Thymus (tissue), 11 donors: ENCODE measurements around the gene LAMA3. TPM values are rescaled to one million over a fixed set of nuclear protein-coding genes. Genes with fewer than 3 reads are reported as not detected.

Source experiments
- DNase-seq, 9 donors: peaks; one replicate each; pipeline ENCODE4 v3.0.0-alpha.2; 2013; ENCODE audit warnings: low spot score in 9 of 9, low read depth in 6 of 9, missing footprints in 1 of 9
- H3K27ac ChIP-seq, 2 donors: one replicate each; pipeline ENCODE4 v1.5.1; 2013; ENCODE audit warnings: control low read depth in 1 of 2, low read depth in 1 of 2, low read length in 1 of 2, mild to moderate bottlenecking in 1 of 2, moderate library complexity in 1 of 2
- H3K27me3 ChIP-seq, 2 donors: one replicate each; pipeline ENCODE4 v1.5.1; 2013; ENCODE audit warnings: low read length in 1 of 2; ENCODE audit not compliant: control insufficient read depth in 2 of 2, insufficient read depth in 1 of 2
- H3K36me3 ChIP-seq, 2 donors: one replicate each; pipeline ENCODE4 v1.5.1; 2013; ENCODE audit warnings: low read length in 1 of 2, mild to moderate bottlenecking in 1 of 2, moderate library complexity in 1 of 2; ENCODE audit not compliant: control insufficient read depth in 2 of 2, insufficient read depth in 2 of 2
- H3K4me1 ChIP-seq, 2 donors: one replicate each; pipeline ENCODE4 v1.5.1; 2013; ENCODE audit warnings: low read length in 2 of 2; ENCODE audit not compliant: control insufficient read depth in 2 of 2, insufficient read depth in 2 of 2
- H3K4me3 ChIP-seq, 2 donors: one replicate each; pipeline ENCODE4 v1.5.1; 2013; ENCODE audit warnings: low read length in 2 of 2, control low read depth in 1 of 2, mild to moderate bottlenecking in 1 of 2
- H3K9me3 ChIP-seq, 2 donors: one replicate each; pipeline ENCODE4 v1.5.1; 2013; ENCODE audit warnings: low read length in 1 of 2, mild to moderate bottlenecking in 1 of 2; ENCODE audit not compliant: control insufficient read depth in 2 of 2, insufficient read depth in 1 of 2
- WGBS: extraction: QIAGEN DNeasy Blood & Tissue Kit; methylation state at CpG from one replicate; pipeline ENCODE4 v1.1.7; 2013; 5-methylcytosine and 5-hydroxymethylcytosine counted together
- polyA plus RNA-seq: library from polyadenylated mRNA; stranded (reverse); fragments of 200-250 nt; gene quantifications from one replicate; pipeline ENCODE4 v1.2.3, GENCODE V29; 2013
- total RNA-seq: library from RNA; stranded (reverse); fragments of 120-200 nt; gene quantifications from one replicate; pipeline ENCODE4 v1.2.4, GENCODE V29; 2013
- donor health status: healthy.

The LAMA3 gene
- total and polyA plus RNA-seq, 2 donors: 8.9 to 50.1 TPM

GRCh38 chr18:23879544-23879943, 190.3 kb downstream of the LAMA3 start:
- Histone ChIP-seq H3K27me3 (no peaks in the 10 kb centered on the region), H3K4me1 (peaks cover 0 to 18% of the 10 kb centered on the region in 2 donors), H3K27ac (no peak overlapping the region), H3K9me3 (no peaks in the 10 kb centered on the region), H3K4me3 (no peak overlapping the region), H3K36me3 (no peaks in the 10 kb centered on the region)
- DNase-seq: no peak
- WGBS: 97% methylated on average over 7 of the region's 7 CpGs

- H3K27ac ChIP-seq: no peak overlapping the region
- no peaks in the 10 kb centered on the region for H3K27me3 ChIP-seq
- WGBS: 98% methylated on average over 6 of the region's 6 CpGs
- DNase-seq: no peak
- no peak overlapping the region for H3K4me3 ChIP-seq
- H3K9me3 ChIP-seq: no peaks in the 10 kb centered on the region
- H3K4me1 ChIP-seq: peaks cover 0 to 22% of the 10 kb centered on the region in 2 donors
- no peaks in the 10 kb centered on the region for H3K36me3 ChIP-seq
These were observed 190.8 kb downstream of the LAMA3 start for GRCh38 chr18:23879966-23880565.

- no peak overlapping the region for H3K4me3 ChIP-seq
- H3K27ac ChIP-seq: no peak overlapping the region
- WGBS: 96% methylated on average over 2 of the region's 2 CpGs
- H3K36me3 ChIP-seq: no peaks in the 10 kb centered on the region
- no peak for DNase-seq
- H3K9me3 ChIP-seq: no peaks in the 10 kb centered on the region
- H3K4me1 ChIP-seq: peaks cover 0 to 22% of the 10 kb centered on the region in 2 donors
- H3K27me3 ChIP-seq: no peaks in the 10 kb centered on the region
These were observed 191.8 kb downstream of the LAMA3 start for GRCh38 chr18:23880931-23881617.

- peak overlapping the region in 1 of 2 donors; percentile 62 for H3K27ac ChIP-seq
These were observed 192.5 kb downstream of the LAMA3 start for GRCh38 chr18:23881778-23882177.

GRCh38 chr18:23882616-23883276, 193.5 kb downstream of the LAMA3 start:
- H3K4me1 ChIP-seq: peaks cover 4 to 17% of the 10 kb centered on the region in 2 donors
- WGBS: 95% methylated on average over 4 of the region's 4 CpGs
- H3K4me3 ChIP-seq: no peak overlapping the region
- no peaks in the 10 kb centered on the region for H3K27me3 ChIP-seq
- DNase-seq: no peak
- no peaks in the 10 kb centered on the region for H3K9me3 ChIP-seq
- peak overlapping the region; percentile 68 to 80 for H3K27ac ChIP-seq
- H3K36me3 ChIP-seq: no peaks in the 10 kb centered on the region

More at GRCh38 chr18:23881778-23882177, 192.5 kb downstream of the LAMA3 start:
- 94% methylated on average over 8 of the region's 8 CpGs for WGBS
- Histone ChIP-seq H3K4me1 (peaks cover 0 to 19% of the 10 kb centered on the region in 2 donors), H3K36me3 (no peaks in the 10 kb centered on the region), H3K27me3 (no peaks in the 10 kb centered on the region), H3K9me3 (no peaks in the 10 kb centered on the region), H3K4me3 (no peak overlapping the region)
- DNase-seq: no peak

- no peaks in the 10 kb centered on the region for H3K36me3 ChIP-seq
- no peak overlapping the region for H3K4me3 ChIP-seq
- no peaks in the 10 kb centered on the region for H3K27me3 ChIP-seq
- DNase-seq: no peak
- no peaks in the 10 kb centered on the region for H3K9me3 ChIP-seq
- H3K27ac ChIP-seq: peak overlapping the region in 1 of 2 donors; percentile 68
- peaks cover 4 to 17% of the 10 kb centered on the region in 2 donors for H3K4me1 ChIP-seq
- 91% methylated on average over 3 of the region's 3 CpGs for WGBS
These were observed 194.1 kb downstream of the LAMA3 start for GRCh38 chr18:23883277-23883790.

- WGBS: 84% methylated on average over 13 of the region's 13 CpGs
- H3K9me3 ChIP-seq: no peaks in the 10 kb centered on the region
- H3K4me1 ChIP-seq: peaks cover 5 to 17% of the 10 kb centered on the region in 2 donors
- H3K27ac ChIP-seq: peak overlapping the region; percentile 69 to 80
- no peak for DNase-seq
- no peaks in the 10 kb centered on the region for H3K27me3 ChIP-seq
- H3K36me3 ChIP-seq: no peaks in the 10 kb centered on the region
- H3K4me3 ChIP-seq: no peak overlapping the region
These were observed 195.6 kb downstream of the LAMA3 start for GRCh38 chr18:23884681-23885375.

- 25% methylated on average over 2 of the region's 2 CpGs for WGBS
- Histone ChIP-seq H3K36me3 (no peaks in the 10 kb centered on the region), H3K27ac (no peak overlapping the region), H3K4me3 (no peak overlapping the region), H3K4me1 (peaks cover 7 to 17% of the 10 kb centered on the region in 2 donors), H3K9me3 (no peaks in the 10 kb centered on the region), H3K27me3 (no peaks in the 10 kb centered on the region)
- no peak for DNase-seq
These were observed 196.5 kb downstream of the LAMA3 start for GRCh38 chr18:23885750-23886149.
